HepG2 (cell line): ENCODE results near the gene KAT2A. TPM values are rescaled to one million over a fixed set of nuclear protein-coding genes. Genes with fewer than 3 reads are reported as not detected.
A peak's percentile ranks its signal among the peaks of the same experiment; 100 is the strongest.

Experiments
- ASH2L ChIP-seq: fragments of 300-600, 200-600 bp; sonication (generic); IDR thresholded peaks from 2 replicates; pipeline ENCODE4 v1.7.0; 2017; ENCODE audit warnings: low read depth, mild to moderate bottlenecking, moderate library complexity, mixed read lengths, low read length; ENCODE audit not compliant: insufficient read length
- CEBPG ChIP-seq: IDR thresholded peaks from 2 replicates; pipeline ENCODE4 v1.6.1; 2016
- KAT8 ChIP-seq: IDR thresholded peaks from 2 replicates; pipeline ENCODE4 v1.6.1; 2016; ENCODE audit warnings: missing genetic modification reagents, missing compliant biosample characterization
- MED1 ChIP-seq: sonication (generic); formaldehyde crosslinking; IDR thresholded peaks from 2 replicates; pipeline ENCODE4 v1.4.0; 2020; ENCODE audit warnings: missing genetic modification reagents
- NPAS2 ChIP-seq: sonication (generic); formaldehyde crosslinking; IDR thresholded peaks from 2 replicates; pipeline ENCODE4 v1.8.0; 2022; ENCODE audit warnings: mild to moderate bottlenecking, missing genetic modification reagents, borderline replicate concordance
- NR1H2 ChIP-seq: sonication (generic); formaldehyde crosslinking; IDR thresholded peaks from 2 replicates; pipeline ENCODE4 v1.8.1; 2022; ENCODE audit warnings: low read depth, missing genetic modification reagents, borderline replicate concordance
- PATZ1 ChIP-seq: sonication (generic); formaldehyde crosslinking; IDR thresholded peaks from 2 replicates; pipeline ENCODE4 v1.4.0; 2020; ENCODE audit warnings: missing genetic modification reagents
- POLR2A ChIP-seq, 2 experiments: IDR thresholded peaks; 2 replicates each; pipeline ENCODE4 v1.6.1; 2011; ENCODE audit warnings: low read depth in 2 of 2, low read length in 2 of 2, mild to moderate bottlenecking in 1 of 2, moderate library complexity in 1 of 2; ENCODE audit not compliant: insufficient read depth in 1 of 2
- RXRB ChIP-seq: IDR thresholded peaks from 2 replicates; pipeline ENCODE4 v1.6.1; 2016; ENCODE audit warnings: borderline replicate concordance, missing genetic modification reagents, missing compliant biosample characterization
- SRSF4 ChIP-seq: fragments of 200-400 bp; formaldehyde crosslinking; IDR thresholded peaks from one replicate; pipeline ENCODE4 v1.6.1; 2018; ENCODE audit warnings: mild to moderate bottlenecking, low read depth, low read length, moderate library complexity; ENCODE audit not compliant: poor library complexity, severe bottlenecking
- STAT5B ChIP-seq: sonication (generic); formaldehyde crosslinking; IDR thresholded peaks from 2 replicates; pipeline ENCODE4 v1.4.0; 2020; ENCODE audit warnings: missing genetic modification reagents
- TBX2 ChIP-seq: sonication (generic); formaldehyde crosslinking; IDR thresholded peaks from 2 replicates; pipeline ENCODE4 v1.5.0; 2020; ENCODE audit warnings: missing genetic modification reagents, mild to moderate bottlenecking, borderline replicate concordance
- ZNF253 ChIP-seq: sonication (generic); formaldehyde crosslinking; IDR thresholded peaks from 2 replicates; pipeline ENCODE4 v1.8.0; 2022; ENCODE audit warnings: mild to moderate bottlenecking, missing genetic modification reagents, borderline replicate concordance
- ZNF337 ChIP-seq: sonication (generic); formaldehyde crosslinking; IDR thresholded peaks from 2 replicates; pipeline ENCODE4 v1.5.1; 2020; ENCODE audit warnings: missing genetic modification reagents, low read depth, mild to moderate bottlenecking, borderline replicate concordance
- ZNF556 ChIP-seq: sonication (generic); formaldehyde crosslinking; IDR thresholded peaks from 2 replicates; pipeline ENCODE4 v1.4.0; 2020; ENCODE audit warnings: mild to moderate bottlenecking, missing genetic modification reagents, borderline replicate concordance
- ZNF589 ChIP-seq: sonication (generic); formaldehyde crosslinking; conservative IDR thresholded peaks from 2 replicates; pipeline ENCODE4 v1.8.0; 2022; ENCODE audit warnings: mild to moderate bottlenecking, moderate library complexity, missing genetic modification reagents
- ZNF775 ChIP-seq: sonication (generic); formaldehyde crosslinking; IDR thresholded peaks from 2 replicates; pipeline ENCODE4 v1.4.0; 2020; ENCODE audit warnings: missing genetic modification reagents, mild to moderate bottlenecking, moderate library complexity, borderline replicate concordance
- ZNF788 ChIP-seq: sonication (generic); formaldehyde crosslinking; IDR thresholded peaks from 2 replicates; pipeline ENCODE4 v1.5.0; 2020; ENCODE audit warnings: mild to moderate bottlenecking, missing genetic modification reagents, borderline replicate concordance
- ZSCAN21 ChIP-seq: sonication (generic); formaldehyde crosslinking; IDR thresholded peaks from 2 replicates; pipeline ENCODE4 v1.8.0; 2022; ENCODE audit warnings: mild to moderate bottlenecking, missing genetic modification reagents, moderate library complexity, borderline replicate concordance
- polyA plus RNA-seq, 8 experiments: library from polyadenylated mRNA; depleted of rRNA in 3 of 8; stranded (reverse) in 7 of 8; unstranded in 1 of 8; fragments of >200 nt; fragmentation: Illumina TruSeq in 4 of 8; extraction: Trizol in 4 of 8; gene quantifications; 2 replicates each; pipeline versions ENCODE4 v1.2.1 to v1.2.3, GENCODE V29; 2011 to 2016; ENCODE audit warnings: low read depth in 4 of 8, missing spikeins in 1 of 8, mixed read lengths in 1 of 8; ENCODE audit not compliant: insufficient read depth in 1 of 8
- total RNA-seq, 5 experiments: library from RNA; depleted of rRNA; stranded (reverse); fragments of >200 nt; fragmentation: Illumina TruSeq; extraction: Trizol; gene quantifications; 2 replicates each; pipeline ENCODE4 v1.2.3, GENCODE V29; 2016; ENCODE audit warnings: low read depth in 1 of 5
- TF ChIP-seq, protein P1 (sequence below): sonication (generic); formaldehyde crosslinking; IDR thresholded peaks from 2 replicates; pipeline ENCODE4 v1.4.0; 2020; ENCODE audit warnings: missing genetic modification reagents, borderline replicate concordance
- TF ChIP-seq, protein P2 (sequence below): sonication (generic); formaldehyde crosslinking; conservative IDR thresholded peaks from 2 replicates; pipeline ENCODE4 v1.5.0; 2020; ENCODE audit warnings: missing genetic modification reagents
- TF ChIP-seq, protein P3 (sequence below): sonication (generic); formaldehyde crosslinking; IDR thresholded peaks from 2 replicates; pipeline ENCODE4 v1.5.0; 2020; ENCODE audit warnings: mild to moderate bottlenecking, low read depth, missing genetic modification reagents, borderline replicate concordance
- TF ChIP-seq, protein P4 (sequence below): sonication (generic); IDR thresholded peaks from 2 replicates; pipeline ENCODE4 v1.6.1; 2016; ENCODE audit warnings: low read depth, borderline replicate concordance

Gene KAT2A
- total and polyA plus RNA-seq, 2 of the 13 experiments (the other 11 are each of a cell fraction or from before 2014, with no cell fraction given): 29.1 to 90.4 TPM

DNA sequence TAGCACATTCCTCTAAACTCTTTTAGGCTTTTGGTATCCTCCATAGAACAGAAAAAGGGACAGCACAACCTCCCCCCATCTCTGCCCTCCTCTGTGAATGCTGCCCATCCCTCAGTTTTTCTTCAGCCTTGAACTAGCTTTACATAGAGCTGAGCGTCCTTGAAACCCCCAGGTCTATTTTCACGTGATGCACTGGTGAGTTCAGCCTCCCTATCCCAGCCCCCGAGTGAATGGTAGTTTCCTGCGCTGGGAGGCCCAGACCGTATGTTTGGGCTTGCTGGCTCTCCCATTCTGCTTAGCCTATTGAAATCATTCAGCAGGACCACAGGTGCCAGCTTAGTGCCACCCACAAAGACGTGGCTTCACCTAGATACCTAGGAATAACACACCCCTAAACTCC lies 45.4 kb downstream of the KAT2A start (continued):
- TF ChIP-seq, protein P1, sequence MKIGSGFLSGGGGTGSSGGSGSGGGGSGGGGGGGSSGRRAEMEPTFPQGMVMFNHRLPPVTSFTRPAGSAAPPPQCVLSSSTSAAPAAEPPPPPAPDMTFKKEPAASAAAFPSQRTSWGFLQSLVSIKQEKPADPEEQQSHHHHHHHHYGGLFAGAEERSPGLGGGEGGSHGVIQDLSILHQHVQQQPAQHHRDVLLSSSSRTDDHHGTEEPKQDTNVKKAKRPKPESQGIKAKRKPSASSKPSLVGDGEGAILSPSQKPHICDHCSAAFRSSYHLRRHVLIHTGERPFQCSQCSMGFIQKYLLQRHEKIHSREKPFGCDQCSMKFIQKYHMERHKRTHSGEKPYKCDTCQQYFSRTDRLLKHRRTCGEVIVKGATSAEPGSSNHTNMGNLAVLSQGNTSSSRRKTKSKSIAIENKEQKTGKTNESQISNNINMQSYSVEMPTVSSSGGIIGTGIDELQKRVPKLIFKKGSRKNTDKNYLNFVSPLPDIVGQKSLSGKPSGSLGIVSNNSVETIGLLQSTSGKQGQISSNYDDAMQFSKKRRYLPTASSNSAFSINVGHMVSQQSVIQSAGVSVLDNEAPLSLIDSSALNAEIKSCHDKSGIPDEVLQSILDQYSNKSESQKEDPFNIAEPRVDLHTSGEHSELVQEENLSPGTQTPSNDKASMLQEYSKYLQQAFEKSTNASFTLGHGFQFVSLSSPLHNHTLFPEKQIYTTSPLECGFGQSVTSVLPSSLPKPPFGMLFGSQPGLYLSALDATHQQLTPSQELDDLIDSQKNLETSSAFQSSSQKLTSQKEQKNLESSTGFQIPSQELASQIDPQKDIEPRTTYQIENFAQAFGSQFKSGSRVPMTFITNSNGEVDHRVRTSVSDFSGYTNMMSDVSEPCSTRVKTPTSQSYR: peak; percentile 21; the same call in 1 of the 2 replicates
- no peak for TF ChIP-seq ZNF589
- TF ChIP-seq STAT5B (CRISPR knock-in tag): no peak
- TF ChIP-seq ASH2L: no peak
- peak; percentile 54; the same call in 1 of the 2 replicates for TF ChIP-seq PATZ1
- TF ChIP-seq, protein P2, sequence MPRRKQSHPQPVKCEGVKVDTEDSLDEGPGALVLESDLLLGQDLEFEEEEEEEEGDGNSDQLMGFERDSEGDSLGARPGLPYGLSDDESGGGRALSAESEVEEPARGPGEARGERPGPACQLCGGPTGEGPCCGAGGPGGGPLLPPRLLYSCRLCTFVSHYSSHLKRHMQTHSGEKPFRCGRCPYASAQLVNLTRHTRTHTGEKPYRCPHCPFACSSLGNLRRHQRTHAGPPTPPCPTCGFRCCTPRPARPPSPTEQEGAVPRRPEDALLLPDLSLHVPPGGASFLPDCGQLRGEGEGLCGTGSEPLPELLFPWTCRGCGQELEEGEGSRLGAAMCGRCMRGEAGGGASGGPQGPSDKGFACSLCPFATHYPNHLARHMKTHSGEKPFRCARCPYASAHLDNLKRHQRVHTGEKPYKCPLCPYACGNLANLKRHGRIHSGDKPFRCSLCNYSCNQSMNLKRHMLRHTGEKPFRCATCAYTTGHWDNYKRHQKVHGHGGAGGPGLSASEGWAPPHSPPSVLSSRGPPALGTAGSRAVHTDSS (CRISPR knock-in tag): no peak
- TF ChIP-seq, protein P3, sequence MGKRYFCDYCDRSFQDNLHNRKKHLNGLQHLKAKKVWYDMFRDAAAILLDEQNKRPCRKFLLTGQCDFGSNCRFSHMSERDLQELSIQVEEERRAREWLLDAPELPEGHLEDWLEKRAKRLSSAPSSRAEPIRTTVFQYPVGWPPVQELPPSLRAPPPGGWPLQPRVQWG (CRISPR knock-in tag): no peak
- TF ChIP-seq KAT8 (CRISPR knock-in tag): 0 out of 2 replicates have a peak, but pooled peaks have one; percentile 21
- TF ChIP-seq ZNF253 (CRISPR knock-in tag): no peak
- no peak for TF ChIP-seq NR1H2 (CRISPR knock-in tag)
- no peak for TF ChIP-seq NPAS2 (CRISPR knock-in tag)
- TF ChIP-seq POLR2A (IDR thresholded peaks at IDR 0.05; ENCODE audit: insufficient read depth in 1 of 2, low read depth in 2 of 2, low read length in 2 of 2): no peak
- TF ChIP-seq MED1 (CRISPR knock-in tag): peak; percentile 68
- TF ChIP-seq ZNF556 (CRISPR knock-in tag): no peak
- TF ChIP-seq ZNF337: no peak
- 0 out of 2 replicates have a peak, but pooled peaks have one; percentile 35 for TF ChIP-seq RXRB (CRISPR knock-in tag)
- no peak for TF ChIP-seq SRSF4
- no peak for TF ChIP-seq ZSCAN21 (CRISPR knock-in tag)
- peak; percentile 7; the same call in 1 of the 2 replicates for TF ChIP-seq TBX2 (CRISPR knock-in tag)
- TF ChIP-seq, protein P4, sequence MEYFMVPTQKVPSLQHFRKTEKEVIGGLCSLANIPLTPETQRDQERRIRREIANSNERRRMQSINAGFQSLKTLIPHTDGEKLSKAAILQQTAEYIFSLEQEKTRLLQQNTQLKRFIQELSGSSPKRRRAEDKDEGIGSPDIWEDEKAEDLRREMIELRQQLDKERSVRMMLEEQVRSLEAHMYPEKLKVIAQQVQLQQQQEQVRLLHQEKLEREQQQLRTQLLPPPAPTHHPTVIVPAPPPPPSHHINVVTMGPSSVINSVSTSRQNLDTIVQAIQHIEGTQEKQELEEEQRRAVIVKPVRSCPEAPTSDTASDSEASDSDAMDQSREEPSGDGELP: no peak
- TF ChIP-seq CEBPG (CRISPR knock-in tag): no peak
- TF ChIP-seq ZNF788 (CRISPR knock-in tag): peak; percentile 24; the same call in 1 of the 2 replicates
- TF ChIP-seq ZNF775: no peak
